Cortex of kidney (tissue), 1 donor: Measurements from ENCODE around the gene GNB2.

Experiments used
- DNase-seq: peaks from one replicate; lab custom pipeline; 2025; lab: John Stamatoyannopoulos, UW

GNB2 gene

DNA sequence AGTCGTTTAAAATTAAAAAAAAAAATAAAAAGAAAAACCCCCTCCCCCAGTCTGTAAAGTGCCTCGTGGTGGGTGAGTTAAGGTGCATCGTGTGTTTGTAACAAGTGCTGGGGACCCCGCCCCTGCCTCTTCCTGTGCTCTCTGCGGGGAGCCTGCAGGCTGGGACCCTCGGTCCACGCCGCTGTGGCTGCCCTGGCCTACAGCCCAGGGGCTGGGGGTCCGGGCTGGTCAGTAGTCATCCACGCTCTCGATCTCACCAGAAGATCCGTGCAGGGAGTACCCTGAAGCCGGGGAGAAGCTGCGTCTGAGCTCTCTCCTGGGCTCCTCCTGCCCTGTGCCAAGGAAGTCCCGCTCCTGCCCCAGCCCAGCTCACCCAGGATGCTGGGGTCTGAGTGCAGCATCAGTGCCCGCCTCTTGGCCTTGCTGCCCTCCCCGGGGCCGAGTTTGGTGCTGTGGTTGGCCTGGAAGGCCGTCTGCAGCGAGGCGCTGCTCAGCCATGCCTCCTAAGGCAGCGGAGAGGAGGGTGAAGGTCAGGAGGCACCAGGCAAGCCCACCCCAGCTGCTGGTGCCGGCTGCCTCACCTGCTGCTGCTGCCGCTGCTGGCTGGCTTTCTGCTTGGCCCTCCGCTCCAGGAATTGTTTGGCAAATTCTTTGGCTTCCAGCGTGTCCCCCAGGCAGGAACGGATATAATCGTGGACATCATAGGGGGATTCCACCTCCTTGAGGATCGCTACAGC, 8.1 kb downstream of the GNB2 start:
- no peak for DNase-seq

DNA sequence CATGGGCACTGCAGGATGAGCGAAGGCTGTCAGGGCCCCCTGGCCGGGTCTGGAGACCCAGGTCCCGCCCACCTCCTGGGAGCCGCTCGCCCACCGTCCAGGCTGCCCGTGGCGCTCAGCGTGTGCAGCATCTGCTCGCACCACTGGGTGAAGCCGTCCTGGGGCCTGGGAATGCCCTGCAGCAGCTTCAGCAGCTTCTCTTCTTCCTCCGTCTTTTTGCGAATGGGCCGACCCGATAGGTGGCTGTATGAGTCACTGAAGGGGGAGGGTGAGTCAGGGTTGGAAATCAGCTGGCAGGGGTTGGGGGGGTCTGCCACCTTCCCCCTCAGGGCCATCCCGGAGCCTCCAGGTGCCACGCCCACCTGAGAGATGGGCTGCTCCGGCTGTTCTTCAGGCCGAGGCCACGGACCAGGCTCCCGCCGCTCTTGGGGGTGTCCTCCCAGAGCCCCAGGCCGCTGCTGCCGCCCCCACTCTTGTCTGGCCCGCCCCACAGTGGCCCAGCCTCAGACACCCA, 8.7 kb downstream of the GNB2 start:
- DNase-seq = no peak

DNA sequence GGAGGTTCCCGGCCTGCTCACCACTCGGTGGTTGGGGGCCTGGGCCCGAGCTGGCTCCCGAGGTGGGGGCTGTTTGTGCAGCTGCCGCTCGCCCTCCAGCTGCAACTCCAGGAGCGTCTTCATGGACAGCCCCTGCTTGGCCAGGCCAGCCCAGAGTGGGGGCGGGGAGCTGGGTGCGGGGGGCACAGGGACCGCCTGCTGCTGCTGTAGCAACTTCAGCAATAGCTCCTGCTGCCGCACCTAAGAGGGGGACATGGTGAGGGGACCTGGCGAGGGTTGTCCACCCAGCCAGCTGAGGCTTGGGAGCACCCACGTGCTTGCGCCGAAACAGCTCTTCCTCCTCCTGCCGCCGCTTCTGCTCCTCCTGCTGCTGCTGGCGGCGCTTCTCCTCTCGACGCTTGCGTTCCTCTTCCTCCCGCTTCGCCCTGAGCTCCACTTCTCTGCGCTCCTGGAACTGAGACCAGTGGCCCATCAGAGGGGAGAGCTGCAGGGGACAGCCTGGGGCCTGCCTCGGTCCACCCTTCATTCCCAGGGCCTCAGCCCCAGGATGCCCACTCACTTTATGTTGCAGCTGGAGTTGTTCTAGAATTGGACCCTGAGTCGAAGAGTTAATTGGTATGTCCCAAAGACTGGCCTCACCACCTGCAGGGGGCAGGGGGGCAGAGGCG, 9.6 kb downstream of the GNB2 start:
- no peak for DNase-seq

DNA sequence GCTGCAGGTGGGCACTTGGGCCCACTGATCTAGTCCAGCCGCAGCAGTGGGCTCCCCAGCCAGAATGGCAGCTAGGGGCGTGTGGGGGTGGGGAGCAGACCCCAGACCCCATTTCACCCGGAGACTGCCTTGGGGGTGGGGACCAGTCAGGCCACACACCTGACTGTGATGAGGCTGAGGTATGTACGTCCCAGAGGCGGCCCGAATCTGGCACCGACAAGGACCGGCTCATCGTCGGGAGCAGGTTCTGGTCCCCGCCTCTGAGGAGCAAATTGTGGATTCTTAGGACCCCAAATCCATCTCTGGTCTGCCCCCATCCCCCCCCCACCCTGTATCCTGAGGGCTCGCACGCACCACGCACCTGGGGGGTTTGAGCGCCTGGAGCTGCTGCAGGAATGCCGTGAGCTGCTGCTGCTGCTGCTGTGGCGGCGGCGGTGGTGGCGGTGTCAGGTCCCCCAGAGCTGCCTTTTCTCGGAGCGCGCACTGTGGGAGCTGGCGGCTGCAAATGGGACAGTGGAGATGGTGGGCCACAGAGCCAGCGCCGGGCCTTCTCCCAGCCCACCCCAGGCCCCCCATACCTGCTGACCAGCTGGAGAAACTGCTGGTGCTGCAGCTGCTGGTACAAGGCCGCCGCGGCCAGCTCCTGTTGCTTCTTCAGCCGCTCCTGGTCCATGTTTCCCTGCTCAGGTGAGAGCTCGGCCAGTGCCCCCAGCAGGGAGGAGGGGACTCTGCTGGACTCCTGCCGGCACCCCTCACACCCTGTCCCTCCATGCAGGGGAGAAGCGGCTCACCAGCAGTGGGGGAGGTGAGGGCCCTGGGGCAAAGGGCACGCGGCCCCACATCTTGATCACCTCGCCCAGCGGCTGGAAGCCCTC, 10.4 kb downstream of the GNB2 start:
- DNase-seq = no peak

DNA sequence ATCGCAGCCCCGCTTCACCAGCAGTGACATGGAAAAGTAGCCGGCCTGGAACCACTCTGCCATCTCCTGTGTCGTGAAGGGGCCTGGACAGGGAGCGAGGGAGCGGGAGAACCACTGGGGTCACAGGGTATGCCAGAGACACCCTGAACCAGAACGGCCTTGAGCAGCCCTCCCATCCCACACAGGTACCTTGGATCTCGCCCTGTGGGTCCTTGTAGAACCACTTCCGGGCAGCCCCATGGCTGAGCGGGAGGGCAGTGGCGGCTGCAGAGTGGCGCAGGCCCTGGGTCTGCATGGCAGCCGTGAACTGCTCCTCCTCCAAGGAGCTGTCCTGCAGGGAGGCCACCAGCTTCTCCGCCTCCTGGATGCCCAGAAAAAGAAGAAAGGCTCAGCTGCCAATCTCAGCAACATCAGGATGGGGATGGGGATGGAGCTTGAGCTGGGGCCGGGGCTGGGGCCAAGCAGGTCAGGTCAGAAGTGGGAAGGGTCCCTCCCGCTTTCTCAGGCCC, 11.0 kb downstream of the GNB2 start:
- DNase-seq = no peak

DNA sequence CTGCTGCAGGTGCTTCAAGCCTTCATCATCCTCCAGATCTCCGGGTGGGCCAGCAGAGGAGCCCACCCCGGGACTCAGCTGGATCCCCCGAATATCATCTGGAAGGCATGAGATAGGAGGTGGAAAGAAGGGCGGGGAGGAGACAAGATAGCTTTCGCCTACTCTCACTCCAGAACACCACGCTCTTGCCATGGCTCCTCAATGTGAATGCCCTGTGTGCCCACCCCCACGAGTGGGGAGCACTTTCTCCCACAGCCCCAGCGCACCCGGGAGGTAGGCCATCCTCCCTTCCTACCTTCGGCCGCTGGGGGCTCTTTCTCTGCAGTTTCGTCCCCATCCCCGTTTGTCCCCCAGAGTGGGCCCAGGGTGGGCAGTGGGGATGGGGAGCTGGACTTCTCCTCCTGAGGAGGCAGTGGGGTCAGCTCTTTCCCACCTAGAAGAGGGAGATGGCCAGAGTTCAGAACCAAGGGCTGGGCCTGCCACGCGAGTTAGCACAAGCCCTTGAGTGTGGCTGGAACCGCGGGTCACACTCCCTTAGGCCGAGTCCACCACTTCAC, 11.6 kb downstream of the GNB2 start:
- no peak for DNase-seq

DNA sequence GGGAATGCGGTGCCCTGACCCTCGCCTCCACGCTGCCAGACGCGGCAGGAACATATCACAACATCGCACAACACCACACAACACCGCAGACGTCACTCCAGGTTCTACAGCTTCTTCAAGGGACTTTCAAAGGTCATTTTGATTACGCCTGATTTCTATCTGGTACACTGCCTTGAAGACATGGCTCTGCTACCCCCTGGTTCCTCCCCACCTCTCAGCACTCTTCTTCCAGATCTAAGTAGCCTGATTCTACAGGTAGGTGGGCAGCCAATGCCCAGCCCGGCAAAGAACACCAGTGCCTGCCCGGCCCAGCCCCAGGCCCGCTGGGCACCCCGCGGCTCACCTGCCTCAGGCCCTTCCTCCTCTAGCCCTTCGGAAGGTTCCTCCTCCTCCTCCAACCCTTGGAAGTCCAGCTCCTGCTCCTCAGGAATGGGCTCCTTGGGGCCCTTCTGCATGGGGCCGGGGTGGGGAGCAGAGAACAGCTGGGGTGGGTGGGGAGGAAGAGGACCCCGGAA, 12.1 kb downstream of the GNB2 start:
- no peak for DNase-seq

DNA sequence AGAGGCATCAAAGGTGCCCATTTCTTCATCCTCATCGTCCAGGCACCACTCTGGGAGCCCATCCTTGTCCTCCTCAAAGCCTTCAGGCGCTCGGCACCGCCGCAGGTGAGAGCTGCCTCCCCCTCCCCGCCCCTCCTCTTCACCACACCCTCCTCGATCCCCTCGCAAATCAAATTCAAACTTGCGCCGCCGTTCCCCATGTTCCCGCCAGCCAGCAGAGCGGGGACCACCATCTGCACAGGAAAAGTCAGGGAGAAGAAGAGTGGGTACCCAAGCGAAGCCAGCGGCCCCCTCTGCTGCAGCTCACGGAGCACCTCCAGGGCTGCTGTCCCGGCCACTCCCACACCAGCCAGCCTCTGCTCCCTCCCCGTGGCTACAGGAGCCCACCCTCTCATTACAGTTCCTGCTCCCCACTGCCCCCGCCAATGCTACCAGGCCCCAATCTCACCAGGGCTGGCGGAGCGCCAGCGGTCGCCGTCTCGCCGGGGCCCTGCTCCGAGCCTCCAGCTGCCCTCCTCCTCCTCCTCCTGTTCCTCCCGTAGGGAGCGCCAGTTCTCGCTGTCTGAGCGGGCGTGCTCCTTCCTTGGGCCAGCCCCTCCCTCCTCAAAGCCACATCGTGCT, 12.8 kb downstream of the GNB2 start:
- DNase-seq = no peak

DNA sequence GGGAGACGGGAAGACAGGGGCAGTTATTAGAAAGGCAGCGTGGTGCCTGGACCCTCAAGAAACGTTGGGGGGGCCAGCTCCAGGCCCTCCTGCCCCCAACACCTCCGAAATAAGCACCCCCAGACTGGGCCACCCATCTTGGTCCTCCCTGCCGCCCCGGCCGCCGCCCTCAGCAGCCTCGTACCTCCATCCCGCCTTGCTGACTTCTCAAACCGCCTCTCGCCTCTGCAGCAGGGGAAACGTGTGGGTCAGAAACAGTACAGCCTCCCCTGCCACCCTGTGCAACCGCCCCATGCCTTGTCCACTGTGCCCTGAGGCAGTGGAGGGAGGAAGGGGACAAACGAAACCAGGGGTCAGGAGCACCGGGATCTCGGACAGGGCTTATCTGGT, 13.3 kb downstream of the GNB2 start:
- no peak for DNase-seq

DNA sequence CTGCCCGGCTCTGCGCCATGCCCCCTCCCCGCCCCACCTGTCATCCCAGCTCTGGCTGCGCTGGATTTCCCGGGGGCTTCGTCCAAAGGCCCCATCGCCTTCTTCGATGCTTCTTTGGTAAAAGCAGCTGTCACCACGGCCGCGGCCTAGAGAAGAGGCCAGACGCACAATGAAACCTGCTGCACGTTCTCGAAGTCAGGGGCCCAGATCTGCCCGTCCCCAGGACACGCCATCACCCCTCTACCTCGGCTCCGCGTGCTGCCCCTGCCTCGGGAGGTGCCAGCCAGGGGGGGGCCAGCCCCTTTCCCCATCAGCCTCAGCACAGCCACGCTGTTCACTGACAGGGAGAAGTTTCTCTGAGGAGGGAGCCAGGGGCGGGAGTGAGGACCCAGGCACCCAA, 13.7 kb downstream of the GNB2 start:
- no peak for DNase-seq

DNA sequence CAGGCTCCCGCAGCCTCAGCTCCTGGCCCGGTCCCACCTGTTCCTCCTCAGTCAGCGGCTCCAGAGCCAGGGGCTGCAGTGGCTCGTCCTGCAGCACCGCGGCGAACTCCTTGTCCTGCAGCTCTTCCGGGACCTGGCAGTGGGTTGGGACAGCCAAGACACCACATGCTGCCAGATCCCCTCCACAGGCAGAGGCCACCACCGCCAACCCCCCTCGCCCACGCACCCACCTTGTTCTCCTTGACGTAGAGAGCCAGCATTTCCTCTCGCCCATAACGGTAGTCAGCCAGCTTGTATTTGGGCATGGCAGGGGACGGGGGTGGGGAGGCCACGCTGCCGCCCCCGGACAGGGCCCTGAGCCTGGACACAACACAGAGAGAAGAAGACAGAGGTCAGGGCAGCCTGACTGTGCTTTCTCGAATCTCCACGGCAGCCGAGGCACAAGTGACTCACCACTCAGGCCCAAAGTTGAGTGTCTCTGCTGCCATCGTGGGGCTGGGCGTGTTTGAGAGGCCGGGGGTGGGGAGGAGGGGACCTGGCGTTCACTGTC, 14.3 kb downstream of the GNB2 start:
- DNase-seq = no peak

DNA sequence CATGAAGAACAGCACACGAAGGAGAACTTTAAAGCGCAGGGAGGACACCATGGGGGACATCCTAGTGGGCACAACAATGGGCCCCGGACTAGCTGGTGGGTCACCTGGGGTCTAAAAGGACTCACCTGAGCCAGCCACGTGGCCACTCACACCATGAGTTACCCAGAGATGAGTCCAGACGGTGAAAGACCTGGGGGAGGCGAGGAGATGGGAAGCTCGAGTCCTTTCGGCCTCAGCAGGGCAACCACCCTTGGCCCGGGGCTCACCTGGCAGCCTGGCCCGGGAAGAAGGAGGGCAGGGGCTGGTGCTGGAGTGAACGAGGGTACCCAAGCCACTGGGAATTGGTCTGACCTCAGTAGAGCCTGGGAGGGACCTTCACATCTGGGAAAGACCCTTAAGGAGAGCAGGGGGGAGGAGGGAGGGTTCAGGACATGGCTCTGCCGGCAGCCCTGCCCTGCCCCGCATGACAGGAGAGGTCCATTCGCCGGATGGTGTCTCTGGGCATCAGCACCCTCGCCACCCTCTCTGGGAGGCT, 14.9 kb downstream of the GNB2 start:
- no peak for DNase-seq

DNA sequence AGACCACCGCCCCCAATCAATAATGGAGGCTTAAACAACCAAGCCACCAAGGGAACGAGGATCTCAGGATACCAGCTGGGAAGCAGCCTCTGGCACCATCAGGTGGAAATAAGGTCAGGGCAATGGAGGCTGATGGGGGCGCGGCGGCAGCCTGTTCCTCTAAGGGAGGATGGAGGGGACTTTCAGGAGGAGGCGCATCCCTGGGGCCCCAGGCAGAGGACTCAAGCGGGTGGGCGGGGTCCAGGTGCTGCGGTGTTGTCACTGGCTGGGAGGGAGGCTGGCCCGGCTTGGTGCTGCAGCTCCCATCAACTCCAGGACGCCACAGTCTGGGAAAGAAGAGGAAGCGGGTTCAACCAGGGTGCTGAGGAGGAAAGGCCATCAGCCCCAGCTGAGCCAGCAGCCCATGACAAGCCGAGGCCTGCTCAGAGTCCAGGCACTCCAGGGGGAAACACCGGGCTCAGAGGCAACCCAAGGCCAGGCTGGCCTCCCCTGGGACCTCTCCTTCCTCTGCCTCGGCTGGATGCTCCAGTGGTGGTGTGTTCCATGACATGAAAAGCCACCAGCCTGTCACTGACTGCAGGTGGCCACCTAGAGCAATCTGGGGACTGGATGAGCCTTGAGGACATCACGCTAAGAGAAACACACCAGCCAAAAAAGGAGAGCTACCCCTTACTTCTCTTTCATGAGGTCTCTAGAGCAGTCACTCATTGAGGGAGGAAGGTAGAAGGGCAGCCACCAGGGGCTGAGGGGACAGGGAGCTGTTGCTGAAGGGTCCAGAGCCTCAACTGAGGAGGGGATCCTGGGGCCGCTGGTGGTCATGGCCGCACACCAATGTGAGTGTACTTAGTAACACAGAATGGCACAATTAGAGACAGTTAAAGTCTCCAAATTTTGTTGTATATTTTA, 15.9 kb downstream of the GNB2 start:
- no peak for DNase-seq

DNA sequence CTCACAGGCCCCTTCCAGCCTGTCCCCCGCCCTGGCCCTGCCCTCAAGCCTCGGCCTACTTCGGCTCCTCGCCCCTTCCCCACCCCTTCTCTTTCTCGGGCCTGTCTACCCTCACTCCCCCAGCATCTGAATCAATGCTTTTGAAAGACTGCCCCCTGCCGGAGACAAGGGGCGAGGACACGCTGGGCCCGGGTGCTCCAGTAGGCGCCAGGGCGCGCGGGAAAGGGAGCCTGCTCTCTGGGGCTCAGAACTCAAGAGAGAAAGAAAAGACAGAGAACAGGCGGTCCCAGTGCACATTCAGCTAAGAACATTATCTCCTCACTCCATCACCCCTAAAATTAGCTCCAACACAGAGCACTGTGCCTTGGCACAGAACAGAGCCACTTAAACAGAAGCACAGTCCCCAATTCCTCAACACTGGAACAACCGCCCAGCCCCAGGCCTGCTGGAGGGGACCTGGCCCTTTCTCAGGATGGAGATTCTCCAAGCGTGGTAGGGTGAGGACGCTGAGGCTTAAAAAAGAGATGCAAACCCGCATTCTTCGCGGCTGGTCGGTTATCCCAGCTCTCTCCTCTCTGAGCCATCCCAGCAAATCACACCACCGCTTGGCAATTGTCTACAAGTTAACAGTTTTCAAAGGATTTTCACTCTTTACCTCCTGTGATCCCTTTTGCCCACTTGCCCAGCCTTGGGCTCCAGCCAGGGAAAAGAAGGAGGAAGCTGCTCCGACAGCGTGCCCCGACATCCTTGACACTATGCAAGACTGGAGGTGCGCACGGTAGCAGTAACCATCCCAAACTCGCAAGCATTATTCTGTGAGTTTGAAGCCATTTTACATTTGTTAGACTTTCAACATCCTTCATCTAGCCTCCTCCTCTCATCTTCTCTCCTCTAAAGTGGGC, 18.4 kb downstream of the GNB2 start:
- no peak for DNase-seq

DNA sequence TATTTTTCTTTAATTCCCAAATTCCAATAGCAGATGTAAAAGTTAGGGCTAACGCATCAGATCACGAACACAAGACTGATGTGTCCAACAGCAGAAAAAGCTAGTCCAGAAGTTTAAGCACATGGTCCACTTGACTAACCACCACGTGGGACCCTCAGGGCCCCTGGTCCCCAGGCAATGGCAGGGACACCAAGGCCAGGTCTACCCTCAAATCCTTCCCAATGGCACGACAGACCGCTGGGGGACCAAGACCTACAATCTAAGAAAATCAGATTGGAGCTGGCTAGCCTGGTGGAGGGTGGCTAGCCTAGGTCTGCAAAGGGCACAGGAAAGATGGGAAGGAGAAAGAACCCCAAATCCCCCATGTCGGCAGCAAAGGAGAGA, 19.0 kb downstream of the GNB2 start:
- no peak for DNase-seq

DNA sequence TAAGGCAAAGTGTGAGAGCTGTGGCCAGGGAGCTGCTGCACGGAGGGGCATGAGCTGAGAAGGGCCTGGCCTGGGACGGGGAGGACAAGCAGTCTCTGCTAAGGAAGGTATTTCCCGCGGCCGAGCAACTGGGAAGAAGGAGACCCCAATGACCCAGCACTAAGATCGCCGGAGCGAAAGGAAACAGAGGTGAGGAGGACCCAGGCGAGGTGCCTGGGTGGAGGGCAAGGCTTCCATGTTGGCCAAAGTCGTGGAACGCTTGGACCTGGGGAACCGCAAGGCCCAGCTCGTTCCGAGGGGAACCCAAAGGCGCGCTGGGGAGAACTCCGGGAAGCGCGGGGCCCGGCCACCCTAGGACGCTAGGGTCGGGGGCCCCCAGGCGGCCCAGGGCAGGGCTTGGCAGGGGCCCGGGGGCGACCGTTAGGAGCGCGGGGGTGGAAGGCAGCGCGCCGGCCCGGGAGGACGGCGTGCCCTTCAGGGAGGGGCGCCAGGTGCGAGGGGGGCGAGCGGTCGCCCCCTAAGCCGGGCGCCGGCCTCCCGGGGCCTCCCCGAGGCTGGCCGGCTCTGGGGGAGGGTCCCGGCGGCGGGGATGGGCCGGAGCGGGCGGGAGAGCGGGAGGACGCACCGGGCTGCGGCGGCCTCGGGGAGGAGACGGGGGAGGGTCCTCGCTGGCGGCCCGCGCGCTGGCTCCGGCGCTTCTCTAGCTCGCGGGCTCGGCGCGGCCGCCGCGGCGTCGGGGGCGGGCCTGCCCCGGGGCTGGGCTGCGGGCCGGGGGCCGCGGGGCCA, 20.0 kb downstream of the GNB2 start:
- DNase-seq = no peak

DNA sequence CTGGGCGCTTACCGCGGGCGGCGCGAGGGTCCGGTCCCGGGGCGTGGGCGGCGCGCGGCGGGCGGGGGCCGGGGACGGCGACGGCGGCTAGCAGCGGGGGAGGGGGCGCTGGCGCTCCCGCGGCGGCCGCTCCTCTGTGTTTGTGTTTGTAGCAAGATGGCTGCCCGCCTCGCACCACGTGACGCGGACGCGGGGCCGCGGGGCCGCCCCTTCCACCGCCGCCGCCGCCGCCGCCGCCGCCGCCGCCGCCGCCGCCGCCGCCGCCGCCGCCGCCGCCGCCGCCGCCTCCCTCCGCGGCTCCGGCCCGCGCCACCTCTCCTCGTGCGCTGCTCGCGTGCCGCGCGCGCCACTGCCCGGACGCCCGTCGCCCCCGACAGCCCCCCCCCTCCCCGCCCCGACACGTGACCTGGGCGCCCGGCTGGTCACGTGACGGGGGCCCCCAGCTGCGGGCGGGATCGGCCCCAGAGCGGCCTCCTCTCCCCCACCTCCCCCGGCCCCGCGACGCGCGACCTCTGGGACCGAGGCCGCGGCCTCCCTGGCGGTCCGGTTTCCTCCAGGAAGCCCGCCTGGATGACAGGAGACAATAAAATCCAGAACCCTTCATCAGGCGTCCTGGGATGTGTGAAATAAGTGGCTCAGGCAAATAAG, 20.7 kb downstream of the GNB2 start, which contains the start of gene GIGYF1:
Gene GIGYF1, minus strand, starts transcription at position 153 of the 648 bp plus-strand sequence. CDS start 6,012 bp downstream, outside the sequence.
- no peak for DNase-seq
